NCI-H446 (cell line): ENCODE measurements around the gene BHLHE41.

Source experiments
- DNase-seq, 2 experiments: peaks; one replicate each; lab custom pipeline; 2025; lab: John Stamatoyannopoulos, UW

Gene BHLHE41

DNA sequence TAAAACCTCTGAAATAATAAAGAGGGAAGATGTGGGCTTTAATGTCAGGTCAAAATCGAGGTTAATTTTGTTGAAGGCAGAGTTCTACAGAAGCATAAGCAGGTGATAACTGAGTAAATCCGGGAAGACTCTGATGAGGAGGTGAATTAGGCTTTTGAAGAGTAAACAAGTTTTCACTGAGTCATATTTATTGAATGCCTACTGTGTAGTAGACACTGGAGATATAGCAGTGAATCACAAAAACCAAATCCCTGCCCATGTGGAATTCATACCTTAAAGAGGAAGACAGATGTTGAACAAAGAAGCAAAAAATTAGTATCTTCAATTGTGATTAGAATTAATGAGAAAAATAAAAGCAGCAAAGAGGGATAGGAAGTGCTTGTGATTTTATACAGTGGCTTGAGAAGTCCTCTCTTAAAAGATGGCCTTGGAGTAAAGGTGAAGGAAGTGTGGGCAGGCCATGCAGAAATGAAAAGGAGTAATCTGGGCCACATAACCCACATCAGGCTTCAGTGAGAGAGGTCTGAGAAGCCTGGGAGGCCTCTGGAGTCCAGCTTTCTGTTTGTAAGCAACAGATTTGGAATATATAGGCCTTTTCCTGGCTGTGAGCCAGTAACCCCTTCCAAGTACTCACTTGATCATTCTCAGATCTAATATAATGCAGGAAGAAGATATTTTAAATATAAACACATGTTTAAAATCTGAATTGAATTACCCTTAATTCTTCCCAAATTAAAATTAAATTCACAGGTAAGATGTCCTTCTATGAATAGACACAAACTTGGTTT lies 46.7 kb downstream of the BHLHE41 start:
- no peak for DNase-seq
